GM12878 (cell line): ENCODE results near the gene OR4N5. TPM values are rescaled to one million over a fixed set of nuclear protein-coding genes. Genes with fewer than 3 reads are reported as not detected.

Source experiments
- ATAC-seq: fragments of 200-7000 bp; cut with Tn5 transposase; 3 replicates; pipeline ENCODE4 v1.9.1; 2020; ENCODE audit warnings: mild to moderate bottlenecking, moderate library complexity
- BruUV-seq: library from RNA; stranded (reverse); fragments of 400-500 nt; replicated peaks from 2 replicates; lab custom pipeline; 2021; lab: Mats Ljungman, UMichigan
- CTCF ChIA-PET: fragments of 300-600 bp; sonication (Branson Sonifier 250); formaldehyde crosslinking; extraction: SDS; loops from one replicate; lab custom pipeline; 2021; ENCODE audit warnings: inconsistent platforms; lab: Yijun Ruan, JAX
- POLR2A ChIA-PET: fragments of 350-600 bp; formaldehyde crosslinking; extraction: SDS; loops from one replicate; lab custom pipeline; 2021; ENCODE audit warnings: inconsistent platforms; lab: Charles Lee
- RAD21 ChIA-PET: fragments of 300-600 bp; sonication (Branson Sonifier 250); formaldehyde crosslinking; loops from one replicate; lab custom pipeline; 2023; ENCODE audit warnings: antibody characterized with exemption; ENCODE audit not compliant: unreplicated experiment; lab: Charles Lee
- SMC1A ChIA-PET: fragments of 300-600 bp; sonication (Branson Sonifier 250); formaldehyde crosslinking; loops from one replicate; lab custom pipeline; 2023; ENCODE audit not compliant: unreplicated experiment, uncharacterized antibody; lab: Charles Lee
- DNase-seq: peaks from one replicate; pipeline ENCODE4 v3.0.0-alpha.2; 2011; ENCODE audit warnings: low read depth, low spot score
- FAIRE-seq: peaks from 3 replicates; lab custom pipeline; 2011; peaks lifted over from hg19 to GRCh38; lab: Jason Lieb, UNC
- H2AFZ ChIP-seq: 2 replicates; pipeline ENCODE4 v1.6.0; 2011; ENCODE audit warnings: low read depth, low read length, control low read depth; ENCODE audit not compliant: control insufficient read depth
- H3K27ac ChIP-seq: 2 replicates; pipeline ENCODE4 v1.5.1; 2011; ENCODE audit warnings: control low read depth; ENCODE audit not compliant: control insufficient read depth, insufficient read depth
- H3K27me3 ChIP-seq, 2 experiments: replicated peaks in 1 of 2; 2 replicates each; pipeline versions ENCODE4 v1.6.0 to v1.6.1; 2011; ENCODE audit warnings: low read length in 1 of 2; ENCODE audit not compliant: control insufficient read depth in 2 of 2, insufficient read depth in 2 of 2
- H3K36me3 ChIP-seq, 2 experiments: 2 replicates each; pipeline ENCODE4 v1.5.1; 2011; ENCODE audit warnings: low read length in 1 of 2; ENCODE audit not compliant: control insufficient read depth in 2 of 2, insufficient read depth in 2 of 2
- H3K4me1 ChIP-seq: 2 replicates; pipeline ENCODE4 v1.6.1; 2011; ENCODE audit warnings: mild to moderate bottlenecking, low read length, moderate library complexity, mixed read lengths; ENCODE audit not compliant: control insufficient read depth, insufficient read depth
- H3K4me2 ChIP-seq: 2 replicates; pipeline ENCODE4 v1.6.0; 2011; ENCODE audit warnings: control low read depth; ENCODE audit not compliant: control insufficient read depth, insufficient read depth
- H3K4me3 ChIP-seq: fragments of 200-600 bp; sonication (generic); 2 replicates; pipeline ENCODE4 v1.5.1; 2016
- H3K79me2 ChIP-seq: 2 replicates; pipeline ENCODE4 v1.6.0; 2011; ENCODE audit warnings: low read length; ENCODE audit not compliant: control insufficient read depth, insufficient read depth
- H3K9ac ChIP-seq: 2 replicates; pipeline ENCODE4 v1.8.0; 2011; ENCODE audit warnings: low read length, control low read depth, mixed read lengths; ENCODE audit not compliant: control insufficient read depth, insufficient read depth
- H3K9me3 ChIP-seq: replicated peaks from 3 replicates; pipeline ENCODE4 v1.5.1; 2011; ENCODE audit warnings: mild to moderate bottlenecking, low read length; ENCODE audit not compliant: control insufficient read depth, insufficient read depth
- H4K20me1 ChIP-seq: 2 replicates; pipeline ENCODE4 v1.6.0; 2011; ENCODE audit not compliant: control insufficient read depth, insufficient read depth
- BMI1 ChIP-seq: fragments of 450-650 bp; IDR thresholded peaks from 2 replicates; pipeline ENCODE4 v1.6.1; 2016; ENCODE audit warnings: mild to moderate bottlenecking, moderate library complexity, borderline replicate concordance
- CHD4 ChIP-seq: fragments of 200-600 bp; sonication (generic); IDR thresholded peaks from 2 replicates; pipeline ENCODE4 v1.6.1; 2016; ENCODE audit warnings: mild to moderate bottlenecking
- CREM ChIP-seq: IDR thresholded peaks from 2 replicates; pipeline ENCODE4 v1.6.1; 2014; ENCODE audit warnings: antibody characterized with exemption, low read depth
- EP300 ChIP-seq, 2 experiments: fragments of 150-350 bp in 1 of 2; IDR thresholded peaks; 2 replicates each; pipeline ENCODE4 v1.6.1; 2011 to 2012; ENCODE audit warnings: low read depth in 2 of 2, low read length in 2 of 2, borderline replicate concordance in 1 of 2, improper control_type of control experiment in 1 of 2, inconsistent platforms in 1 of 2; ENCODE audit not compliant: control insufficient read depth in 1 of 2
- FOS ChIP-seq: IDR thresholded peaks from 3 replicates; pipeline ENCODE4 v1.6.1; 2011; ENCODE audit warnings: borderline replicate concordance; ENCODE audit not compliant: insufficient read length; ENCODE audit errors: extremely low read depth
- HDGF ChIP-seq: fragments of 450-650 bp; IDR thresholded peaks from 2 replicates; pipeline ENCODE4 v1.6.1; 2016; ENCODE audit warnings: antibody characterized with exemption
- IRF4 ChIP-seq: IDR thresholded peaks from 2 replicates; pipeline ENCODE4 v1.6.1; 2011; ENCODE audit warnings: low read depth, low read length
- MYC ChIP-seq: IDR thresholded peaks from 2 replicates; pipeline ENCODE4 v1.6.1; 2011; ENCODE audit warnings: mild to moderate bottlenecking, low read length, moderate library complexity, inconsistent platforms; ENCODE audit not compliant: insufficient read depth, insufficient replicate concordance, insufficient read length, severe bottlenecking
- NR2F1 ChIP-seq: fragments of 450-650 bp; conservative IDR thresholded peaks from 2 replicates; pipeline ENCODE4 v1.6.1; 2017; ENCODE audit warnings: mild to moderate bottlenecking
- POLR2AphosphoS2 ChIP-seq: IDR thresholded peaks from 2 replicates; pipeline ENCODE4 v1.6.1; 2011; ENCODE audit warnings: low read depth, mild to moderate bottlenecking, low read length, improper control_type of control experiment, moderate library complexity
- RUNX3 ChIP-seq: IDR thresholded peaks from 2 replicates; pipeline ENCODE4 v1.6.1; 2012; ENCODE audit warnings: low read length, inconsistent platforms
- SMAD5 ChIP-seq: IDR thresholded peaks from 2 replicates; pipeline ENCODE4 v1.6.1; 2016; ENCODE audit warnings: antibody characterized with exemption, low read depth
- TARDBP ChIP-seq: IDR thresholded peaks from 2 replicates; pipeline ENCODE4 v1.6.1; 2016; ENCODE audit warnings: borderline replicate concordance
- TCF12 ChIP-seq: IDR thresholded peaks from 2 replicates; pipeline ENCODE4 v1.6.1; 2011; ENCODE audit warnings: low read depth, mild to moderate bottlenecking, low read length
- ZNF24 ChIP-seq: fragments of 450-650 bp; IDR thresholded peaks from 2 replicates; pipeline ENCODE4 v1.6.1; 2017; ENCODE audit warnings: antibody characterized with exemption, mild to moderate bottlenecking
- WGBS: methylation state at CpG from one replicate; pipeline ENCODE4 v1.1.6; 2016; ENCODE audit warnings: low lambda C conversion rate; ENCODE audit not compliant: insufficient replicate concordance, insufficient coverage; ENCODE audit errors: missing lambda C conversion rate; 5-methylcytosine and 5-hydroxymethylcytosine counted together
- in situ Hi-C: fragments of 300-500 bp; cut with MboI; formaldehyde crosslinking; loops from 9 replicates; pipeline ENCODE4 v1.14.3; 2018; ENCODE audit warnings: mixed read lengths
- intact Hi-C: fragments of 100-400 bp; cut with micrococcal nuclease; formaldehyde crosslinking; loops from one replicate; pipeline ENCODE4 v1.14.2; 2022; ENCODE audit not compliant: unreplicated experiment
- polyA plus RNA-seq, 11 experiments: library from polyadenylated mRNA; depleted of rRNA in 4 of 11; unstranded in 6 of 11; stranded (reverse) in 5 of 11; fragments of >200 nt; fragmentation: Nextera tagmentation in 4 of 11; fragmentation: Illumina TruSeq in 1 of 11; extraction: Ambion mirVana in 4 of 11; extraction: Trizol in 1 of 11; gene quantifications; 1 replicate in 1 of 11; 2 replicates in 10 of 11; pipeline versions ENCODE4 v1.2.1 to v1.2.3, GENCODE V29; 2011 to 2016; ENCODE audit warnings: inconsistent platforms in 2 of 11, missing spikeins in 2 of 11, low read depth in 1 of 11
- total RNA-seq, 4 experiments: library from RNA; depleted of rRNA in 3 of 4; stranded (reverse); fragments of >200 nt in 3 of 4; fragmentation: Illumina TruSeq in 1 of 4; extraction: Trizol in 1 of 4; gene quantifications; 2 replicates each; pipeline versions ENCODE4 v1.2.1 to v1.2.3, GENCODE V29; 2013 to 2021
- TF ChIP-seq, protein P1 (sequence below): fragments of 450-650 bp; IDR thresholded peaks from 2 replicates; pipeline ENCODE4 v1.6.1; 2016; ENCODE audit warnings: mild to moderate bottlenecking
- TF ChIP-seq, protein P2 (sequence below): IDR thresholded peaks from 2 replicates; pipeline ENCODE4 v1.6.1; 2012; ENCODE audit warnings: low read length, inconsistent platforms
- TF ChIP-seq, protein P3 (sequence below), 3 experiments: IDR thresholded peaks in 2 of 3; conservative IDR thresholded peaks in 1 of 3; 2 replicates each; pipeline ENCODE4 v1.5.1; 2011; ENCODE audit warnings: low read depth in 3 of 3, low read length in 3 of 3, mild to moderate bottlenecking in 3 of 3, control low read depth in 2 of 3, moderate library complexity in 2 of 3, inconsistent platforms in 1 of 3, mixed read lengths in 1 of 3; ENCODE audit not compliant: control insufficient read depth in 2 of 3, insufficient read depth in 1 of 3; ENCODE audit errors: extremely low read depth in 1 of 3

The OR4N5 gene
- total and polyA plus RNA-seq, 10 of the 15 experiments (the other 5 are each of a cell fraction or from before 2014, with no cell fraction given) = not detected

DNA sequence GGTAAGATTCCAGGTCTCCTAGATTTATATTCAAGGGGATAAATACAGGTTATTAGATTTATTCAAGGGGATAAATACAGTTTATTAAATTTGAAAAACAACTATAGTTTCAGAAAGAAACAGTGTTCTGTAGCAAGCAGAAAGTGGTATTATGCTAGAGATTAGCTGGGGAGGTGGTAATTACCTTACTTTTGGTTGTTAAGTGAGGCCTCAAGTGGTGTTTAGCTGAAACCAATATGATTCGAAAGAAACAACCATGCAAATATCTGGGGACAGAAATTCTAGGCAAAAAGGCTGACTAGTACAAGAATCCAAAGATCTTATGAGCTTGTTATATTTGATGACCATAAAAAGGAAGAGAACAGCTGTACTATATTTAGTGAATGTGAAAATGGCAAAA, 6.2 kb downstream of the OR4N5 start:
- no peaks in the 10 kb centered on the region for H3K4me1 ChIP-seq
- H3K4me3 ChIP-seq = no peak overlapping the region
- SMC1A ChIA-PET = interaction anchor here (0.8 to 1.7 kb wide), 2 partner anchors 13 to 467 kb away, joined by 3 to 6 read pairs; no protein-coding TSS in a partner anchor
- no peak overlapping the region for H3K27ac ChIP-seq
- in situ Hi-C loops = loop anchor here (10.0 kb wide), 1 partner anchor 50 kb away; no protein-coding TSS in a partner anchor
- H3K79me2 ChIP-seq = no peaks in the 10 kb centered on the region
- no peaks in the 10 kb centered on the region for H3K27me3 ChIP-seq
- H4K20me1 ChIP-seq = no peaks in the 10 kb centered on the region
- DNase-seq (no peak), ATAC-seq (no peak)
- H2AFZ ChIP-seq = no peak overlapping the region
- no peaks in the 10 kb centered on the region for H3K9me3 ChIP-seq
- RAD21 ChIA-PET = no interaction called here
- no peaks in the 10 kb centered on the region for H3K36me3 ChIP-seq
- TF ChIP-seq RUNX3 = no peak
- TF ChIP-seq FOS = no peak
- no peak for TF ChIP-seq TCF12
- TF ChIP-seq, protein P1, sequence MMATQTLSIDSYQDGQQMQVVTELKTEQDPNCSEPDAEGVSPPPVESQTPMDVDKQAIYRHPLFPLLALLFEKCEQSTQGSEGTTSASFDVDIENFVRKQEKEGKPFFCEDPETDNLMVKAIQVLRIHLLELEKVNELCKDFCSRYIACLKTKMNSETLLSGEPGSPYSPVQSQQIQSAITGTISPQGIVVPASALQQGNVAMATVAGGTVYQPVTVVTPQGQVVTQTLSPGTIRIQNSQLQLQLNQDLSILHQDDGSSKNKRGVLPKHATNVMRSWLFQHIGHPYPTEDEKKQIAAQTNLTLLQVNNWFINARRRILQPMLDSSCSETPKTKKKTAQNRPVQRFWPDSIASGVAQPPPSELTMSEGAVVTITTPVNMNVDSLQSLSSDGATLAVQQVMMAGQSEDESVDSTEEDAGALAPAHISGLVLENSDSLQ = no peak
- no peak for TF ChIP-seq CHD4
- TF ChIP-seq IRF4 = no peak
- no peak for TF ChIP-seq ZNF24
- no peak for TF ChIP-seq MYC
- no peak for TF ChIP-seq CREM
- no peak for TF ChIP-seq HDGF
- no peak for TF ChIP-seq NR2F1
- TF ChIP-seq, protein P2, sequence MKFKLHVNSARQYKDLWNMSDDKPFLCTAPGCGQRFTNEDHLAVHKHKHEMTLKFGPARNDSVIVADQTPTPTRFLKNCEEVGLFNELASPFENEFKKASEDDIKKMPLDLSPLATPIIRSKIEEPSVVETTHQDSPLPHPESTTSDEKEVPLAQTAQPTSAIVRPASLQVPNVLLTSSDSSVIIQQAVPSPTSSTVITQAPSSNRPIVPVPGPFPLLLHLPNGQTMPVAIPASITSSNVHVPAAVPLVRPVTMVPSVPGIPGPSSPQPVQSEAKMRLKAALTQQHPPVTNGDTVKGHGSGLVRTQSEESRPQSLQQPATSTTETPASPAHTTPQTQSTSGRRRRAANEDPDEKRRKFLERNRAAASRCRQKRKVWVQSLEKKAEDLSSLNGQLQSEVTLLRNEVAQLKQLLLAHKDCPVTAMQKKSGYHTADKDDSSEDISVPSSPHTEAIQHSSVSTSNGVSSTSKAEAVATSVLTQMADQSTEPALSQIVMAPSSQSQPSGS = no peak
- no peak for TF ChIP-seq SMAD5
- no peak for TF ChIP-seq POLR2AphosphoS2
- TF ChIP-seq EP300 (IDR thresholded peaks at IDR 0.05; ENCODE audit: borderline replicate concordance in 1 of 2, control insufficient read depth in 1 of 2, low read depth in 2 of 2, low read length in 2 of 2) = no peak
- TF ChIP-seq TARDBP = no peak
- TF ChIP-seq, protein P3, sequence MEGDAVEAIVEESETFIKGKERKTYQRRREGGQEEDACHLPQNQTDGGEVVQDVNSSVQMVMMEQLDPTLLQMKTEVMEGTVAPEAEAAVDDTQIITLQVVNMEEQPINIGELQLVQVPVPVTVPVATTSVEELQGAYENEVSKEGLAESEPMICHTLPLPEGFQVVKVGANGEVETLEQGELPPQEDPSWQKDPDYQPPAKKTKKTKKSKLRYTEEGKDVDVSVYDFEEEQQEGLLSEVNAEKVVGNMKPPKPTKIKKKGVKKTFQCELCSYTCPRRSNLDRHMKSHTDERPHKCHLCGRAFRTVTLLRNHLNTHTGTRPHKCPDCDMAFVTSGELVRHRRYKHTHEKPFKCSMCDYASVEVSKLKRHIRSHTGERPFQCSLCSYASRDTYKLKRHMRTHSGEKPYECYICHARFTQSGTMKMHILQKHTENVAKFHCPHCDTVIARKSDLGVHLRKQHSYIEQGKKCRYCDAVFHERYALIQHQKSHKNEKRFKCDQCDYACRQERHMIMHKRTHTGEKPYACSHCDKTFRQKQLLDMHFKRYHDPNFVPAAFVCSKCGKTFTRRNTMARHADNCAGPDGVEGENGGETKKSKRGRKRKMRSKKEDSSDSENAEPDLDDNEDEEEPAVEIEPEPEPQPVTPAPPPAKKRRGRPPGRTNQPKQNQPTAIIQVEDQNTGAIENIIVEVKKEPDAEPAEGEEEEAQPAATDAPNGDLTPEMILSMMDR (IDR thresholded peaks at IDR 0.05 in 2 of 3, conservative IDR thresholded peaks at IDR 0.05 in 1 of 3; ENCODE audit: control insufficient read depth in 2 of 3, extremely low read depth in 1 of 3, insufficient read depth in 1 of 3, low read depth in 3 of 3, low read length in 3 of 3) = no peak
- no peak for TF ChIP-seq BMI1
- TF ChIP-seq, all 136 proteins: peak for 0
- no peak for FAIRE-seq
- Histone ChIP-seq H3K4me2 (no peak overlapping the region), H3K9ac (no peak overlapping the region)
- intact Hi-C loops = no loop called here
- no TSS peak for BruUV-seq
- POLR2A ChIA-PET = no interaction called here
- 0% methylated on average over 1 of the region's 1 CpG for WGBS
- CTCF ChIA-PET = interaction anchor here (0.6 to 0.8 kb wide), 2 partner anchors 10 to 1414 kb away, joined by 3 read pairs; no protein-coding TSS in a partner anchor
